IMR-90 (cell line): Measurements from ENCODE around the gene FMN2. TPM values are rescaled to one million over a fixed set of nuclear protein-coding genes. Genes with fewer than 3 reads are reported as not detected.

Source experiments
- ATAC-seq: fragments of 200-7000 bp; cut with Tn5 transposase; 2 replicates; pipeline ENCODE4 v1.9.1; 2020; ENCODE audit warnings: low read depth, mild to moderate bottlenecking, moderate library complexity
- BruUV-seq: library from RNA; stranded (reverse); fragments of 400-500 nt; replicated peaks from 2 replicates; lab custom pipeline; 2021; lab: Mats Ljungman, UMichigan
- CTCF ChIA-PET: fragments of 300-600 bp; formaldehyde crosslinking; extraction: SDS; loops from one replicate; lab custom pipeline; 2021; ENCODE audit warnings: antibody characterized with exemption; lab: Yijun Ruan, JAX
- POLR2A ChIA-PET: fragments of 300-600 bp; sonication (Branson Sonifier 250); formaldehyde crosslinking; loops from one replicate; lab custom pipeline; 2022; ENCODE audit warnings: antibody characterized with exemption; ENCODE audit not compliant: unreplicated experiment; lab: Charles Lee
- DNase-seq: peaks from one replicate; pipeline ENCODE4 v3.0.0; 2013
- H2AFZ ChIP-seq: replicated peaks from 2 replicates; pipeline ENCODE3; 2013; ENCODE audit warnings: low read length, mild to moderate bottlenecking; ENCODE audit not compliant: poor library complexity
- H2AK5ac ChIP-seq: 2 replicates; pipeline ENCODE4 v1.6.1; 2013; ENCODE audit warnings: low read depth, low read length, inconsistent platforms
- H2AK9ac ChIP-seq: replicated peaks from 2 replicates; pipeline ENCODE3; 2013; ENCODE audit warnings: mild to moderate bottlenecking, low read depth, low read length, moderate library complexity; ENCODE audit not compliant: poor library complexity
- H2BK120ac ChIP-seq: 2 replicates; pipeline ENCODE4 v1.6.1; 2013; ENCODE audit warnings: low read depth, low read length, inconsistent platforms
- H2BK15ac ChIP-seq: 3 replicates; pipeline ENCODE4 v1.6.1; 2013; ENCODE audit warnings: low read depth, low read length, inconsistent platforms
- H2BK20ac ChIP-seq: 2 replicates; pipeline ENCODE4 v1.6.1; 2013; ENCODE audit warnings: low read depth, mild to moderate bottlenecking, inconsistent platforms, low read length, moderate library complexity
- H2BK5ac ChIP-seq: 2 replicates; pipeline ENCODE4 v1.6.1; 2013; ENCODE audit warnings: mild to moderate bottlenecking, low read depth, low read length, inconsistent platforms; ENCODE audit not compliant: poor library complexity, severe bottlenecking
- H3K14ac ChIP-seq: replicated peaks from 2 replicates; pipeline ENCODE4 v1.6.1; 2013; ENCODE audit warnings: low read depth, low read length, inconsistent platforms
- H3K18ac ChIP-seq: 2 replicates; pipeline ENCODE4 v1.6.1; 2013; ENCODE audit warnings: low read depth, low read length, control low read depth
- H3K23ac ChIP-seq: 2 replicates; pipeline ENCODE4 v1.6.1; 2013; ENCODE audit warnings: low read depth, low read length, inconsistent platforms
- H3K27ac ChIP-seq: 2 replicates; pipeline ENCODE4 v1.5.1; 2013; ENCODE audit warnings: mild to moderate bottlenecking, control low read depth, low read length; ENCODE audit not compliant: insufficient read depth
- H3K27me3 ChIP-seq: 2 replicates; pipeline ENCODE4 v1.6.1; 2013; ENCODE audit warnings: low read length; ENCODE audit not compliant: control insufficient read depth, insufficient read depth
- H3K36me3 ChIP-seq: 2 replicates; pipeline ENCODE4 v1.6.1; 2013; ENCODE audit warnings: low read length, mixed read lengths; ENCODE audit not compliant: control insufficient read depth, insufficient read depth
- H3K4ac ChIP-seq: 2 replicates; pipeline ENCODE4 v1.6.1; 2013; ENCODE audit warnings: low read depth, low read length, inconsistent platforms
- H3K4me1 ChIP-seq: 2 replicates; pipeline ENCODE4 v1.6.1; 2013; ENCODE audit warnings: low read length, mixed read lengths; ENCODE audit not compliant: control insufficient read depth, insufficient read depth
- H3K4me2 ChIP-seq: 2 replicates; pipeline ENCODE4 v1.6.1; 2013; ENCODE audit warnings: low read depth, mild to moderate bottlenecking, control low read depth, low read length, moderate library complexity
- H3K4me3 ChIP-seq: 2 replicates; pipeline ENCODE4 v1.5.1; 2013; ENCODE audit warnings: low read depth, mild to moderate bottlenecking, control low read depth, low read length, moderate library complexity; ENCODE audit not compliant: insufficient read depth
- H3K56ac ChIP-seq: 2 replicates; pipeline ENCODE4 v1.6.1; 2013; ENCODE audit warnings: low read length, inconsistent platforms; ENCODE audit not compliant: insufficient read depth; ENCODE audit errors: extremely low read depth
- H3K79me1 ChIP-seq, 2 experiments: 2 replicates each; pipeline ENCODE4 v1.6.1; 2013; ENCODE audit warnings: low read length in 2 of 2, inconsistent platforms in 1 of 2, low read depth in 1 of 2
- H3K9ac ChIP-seq: 2 replicates; pipeline ENCODE4 v1.6.1; 2013; ENCODE audit warnings: low read depth, low read length, control low read depth
- H3K9me1 ChIP-seq: 2 replicates; pipeline ENCODE4 v1.6.1; 2013; ENCODE audit warnings: low read length, inconsistent platforms; ENCODE audit not compliant: insufficient read depth
- H3K9me3 ChIP-seq: 2 replicates; pipeline ENCODE4 v1.6.1; 2013; ENCODE audit warnings: low read length; ENCODE audit not compliant: control insufficient read depth, insufficient read depth
- H4K20me1 ChIP-seq: 2 replicates; pipeline ENCODE4 v1.6.1; 2013; ENCODE audit warnings: low read length, inconsistent platforms; ENCODE audit not compliant: insufficient read depth
- H4K5ac ChIP-seq: 2 replicates; pipeline ENCODE4 v1.6.1; 2013; ENCODE audit warnings: mild to moderate bottlenecking, low read depth, low read length, control low read depth
- H4K8ac ChIP-seq, 2 experiments: 2 replicates each; pipeline ENCODE4 v1.6.1; 2013; ENCODE audit warnings: low read depth in 2 of 2, low read length in 2 of 2, control low read depth in 1 of 2, inconsistent platforms in 1 of 2
- H4K91ac ChIP-seq: 2 replicates; pipeline ENCODE4 v1.6.1; 2013; ENCODE audit warnings: low read depth, low read length, inconsistent platforms; ENCODE audit not compliant: insufficient read depth
- dilution Hi-C: fragments of 300-500 bp; cut with HindIII; formaldehyde crosslinking; loops from one replicate; pipeline ENCODE4 v1.14.3; 2018; ENCODE audit warnings: low sequenced_read_pairs; ENCODE audit not compliant: unreplicated experiment
- in situ Hi-C: fragments of 300-500 bp; cut with MboI; formaldehyde crosslinking; loops from 3 replicates; pipeline ENCODE4 v1.14.3; 2019; ENCODE audit warnings: low sequenced_read_pairs, inconsistent platforms, mixed read lengths
- intact Hi-C: fragments of 100-400 bp; cut with micrococcal nuclease; formaldehyde crosslinking; loops from 2 replicates; pipeline ENCODE4 v1.10.0; 2022
- polyA plus RNA-seq, 3 experiments: library from polyadenylated mRNA; depleted of rRNA; stranded (reverse); fragments of >200 nt; gene quantifications; 2 replicates each; pipeline ENCODE4 v1.2.3, GENCODE V29; 2012; ENCODE audit warnings: low replicate concordance in 1 of 3
- total RNA-seq: library from RNA; depleted of rRNA; stranded (reverse); fragments of >200 nt; gene quantifications from 2 replicates; pipeline ENCODE4 v1.2.3, GENCODE V29; 2012
- TF ChIP-seq, protein P1 (sequence below): conservative IDR thresholded peaks from 2 replicates; pipeline ENCODE4 v1.5.1; 2012; ENCODE audit warnings: mild to moderate bottlenecking, low read depth, low read length, improper control_type of control experiment
- TF ChIP-seq, protein P2 (sequence below): fragments of 150-350 bp; IDR thresholded peaks from 2 replicates; pipeline ENCODE4 v1.6.1; 2017; ENCODE audit warnings: mild to moderate bottlenecking, antibody characterized with exemption, low read length, low read depth

The FMN2 gene
- total and polyA plus RNA-seq, 2 of the 4 experiments (the other 2 are of a cell fraction) = 29.0 to 35.8 TPM

DNA sequence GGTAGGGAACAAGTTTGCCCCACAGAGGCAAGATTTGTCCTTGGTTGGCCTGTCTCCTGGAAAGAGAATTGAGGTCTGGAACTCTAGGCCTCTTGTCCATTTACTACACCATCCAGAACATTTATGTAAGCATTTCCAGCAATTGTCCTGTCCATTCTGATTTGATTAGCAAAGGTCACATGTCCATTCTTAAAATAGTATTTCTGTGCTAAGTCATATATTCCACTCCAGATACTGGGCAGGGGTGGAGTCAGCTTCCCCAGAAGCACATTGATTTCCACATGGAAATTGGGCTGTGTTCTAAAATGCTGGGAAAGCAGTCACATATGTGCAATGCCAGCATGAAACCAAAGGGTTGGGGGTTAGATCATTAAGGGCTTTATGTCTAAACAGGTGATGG lies 21.5 kb upstream of the FMN2 start:
- no peak overlapping the region for H2BK5ac ChIP-seq
- no peak overlapping the region for H3K4me3 ChIP-seq
- no peaks in the 10 kb centered on the region for H4K20me1 ChIP-seq
- H2AFZ ChIP-seq = no peak overlapping the region
- in situ Hi-C loops (no loop called here), intact Hi-C loops (no loop called here), dilution Hi-C loops (no loop called here)
- H2AK9ac ChIP-seq = no peak overlapping the region
- H2BK15ac ChIP-seq = no peak overlapping the region
- no peak overlapping the region for H3K9ac ChIP-seq
- no peaks in the 10 kb centered on the region for H3K79me1 ChIP-seq
- no peak overlapping the region for H4K8ac ChIP-seq
- H3K9me3 ChIP-seq = no peaks in the 10 kb centered on the region
- H3K9me1 ChIP-seq = no peaks in the 10 kb centered on the region
- no peak overlapping the region for H3K18ac ChIP-seq
- no peak overlapping the region for H2BK20ac ChIP-seq
- no peak overlapping the region for H2BK120ac ChIP-seq
- TF ChIP-seq, protein P1, sequence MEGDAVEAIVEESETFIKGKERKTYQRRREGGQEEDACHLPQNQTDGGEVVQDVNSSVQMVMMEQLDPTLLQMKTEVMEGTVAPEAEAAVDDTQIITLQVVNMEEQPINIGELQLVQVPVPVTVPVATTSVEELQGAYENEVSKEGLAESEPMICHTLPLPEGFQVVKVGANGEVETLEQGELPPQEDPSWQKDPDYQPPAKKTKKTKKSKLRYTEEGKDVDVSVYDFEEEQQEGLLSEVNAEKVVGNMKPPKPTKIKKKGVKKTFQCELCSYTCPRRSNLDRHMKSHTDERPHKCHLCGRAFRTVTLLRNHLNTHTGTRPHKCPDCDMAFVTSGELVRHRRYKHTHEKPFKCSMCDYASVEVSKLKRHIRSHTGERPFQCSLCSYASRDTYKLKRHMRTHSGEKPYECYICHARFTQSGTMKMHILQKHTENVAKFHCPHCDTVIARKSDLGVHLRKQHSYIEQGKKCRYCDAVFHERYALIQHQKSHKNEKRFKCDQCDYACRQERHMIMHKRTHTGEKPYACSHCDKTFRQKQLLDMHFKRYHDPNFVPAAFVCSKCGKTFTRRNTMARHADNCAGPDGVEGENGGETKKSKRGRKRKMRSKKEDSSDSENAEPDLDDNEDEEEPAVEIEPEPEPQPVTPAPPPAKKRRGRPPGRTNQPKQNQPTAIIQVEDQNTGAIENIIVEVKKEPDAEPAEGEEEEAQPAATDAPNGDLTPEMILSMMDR = no peak
- TF ChIP-seq, protein P2, sequence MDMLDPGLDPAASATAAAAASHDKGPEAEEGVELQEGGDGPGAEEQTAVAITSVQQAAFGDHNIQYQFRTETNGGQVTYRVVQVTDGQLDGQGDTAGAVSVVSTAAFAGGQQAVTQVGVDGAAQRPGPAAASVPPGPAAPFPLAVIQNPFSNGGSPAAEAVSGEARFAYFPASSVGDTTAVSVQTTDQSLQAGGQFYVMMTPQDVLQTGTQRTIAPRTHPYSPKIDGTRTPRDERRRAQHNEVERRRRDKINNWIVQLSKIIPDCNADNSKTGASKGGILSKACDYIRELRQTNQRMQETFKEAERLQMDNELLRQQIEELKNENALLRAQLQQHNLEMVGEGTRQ = peak; percentile 25; the same call in 1 of the 2 replicates
- BruUV-seq = no TSS peak
- H2AK5ac ChIP-seq = no peak overlapping the region
- no peaks in the 10 kb centered on the region for H3K4me1 ChIP-seq
- no peaks in the 10 kb centered on the region for H3K36me3 ChIP-seq
- H3K56ac ChIP-seq = no peak overlapping the region
- H3K27me3 ChIP-seq = no peaks in the 10 kb centered on the region
- ChIA-PET CTCF (no interaction called here), POLR2A (no interaction called here)
- ATAC-seq = no peak
- no peak overlapping the region for H3K27ac ChIP-seq
- no peak overlapping the region for H3K14ac ChIP-seq
- no peak overlapping the region for H4K91ac ChIP-seq
- no peak for DNase-seq
- no peak overlapping the region for H3K4ac ChIP-seq
- no peak overlapping the region for H3K4me2 ChIP-seq
- H4K5ac ChIP-seq = no peak overlapping the region
- H3K23ac ChIP-seq = no peak overlapping the region
